ENCODE results near the gene PRDM16.

- TF ChIP-seq PATZ1 (CRISPR knock-in tag; IDR thresholded peaks at IDR 0.05; ENCODE audit: borderline replicate concordance) = no peak
- no peak for TF ChIP-seq CSDC2 (CRISPR knock-in tag; IDR thresholded peaks at IDR 0.05)
- TF ChIP-seq, protein P1, sequence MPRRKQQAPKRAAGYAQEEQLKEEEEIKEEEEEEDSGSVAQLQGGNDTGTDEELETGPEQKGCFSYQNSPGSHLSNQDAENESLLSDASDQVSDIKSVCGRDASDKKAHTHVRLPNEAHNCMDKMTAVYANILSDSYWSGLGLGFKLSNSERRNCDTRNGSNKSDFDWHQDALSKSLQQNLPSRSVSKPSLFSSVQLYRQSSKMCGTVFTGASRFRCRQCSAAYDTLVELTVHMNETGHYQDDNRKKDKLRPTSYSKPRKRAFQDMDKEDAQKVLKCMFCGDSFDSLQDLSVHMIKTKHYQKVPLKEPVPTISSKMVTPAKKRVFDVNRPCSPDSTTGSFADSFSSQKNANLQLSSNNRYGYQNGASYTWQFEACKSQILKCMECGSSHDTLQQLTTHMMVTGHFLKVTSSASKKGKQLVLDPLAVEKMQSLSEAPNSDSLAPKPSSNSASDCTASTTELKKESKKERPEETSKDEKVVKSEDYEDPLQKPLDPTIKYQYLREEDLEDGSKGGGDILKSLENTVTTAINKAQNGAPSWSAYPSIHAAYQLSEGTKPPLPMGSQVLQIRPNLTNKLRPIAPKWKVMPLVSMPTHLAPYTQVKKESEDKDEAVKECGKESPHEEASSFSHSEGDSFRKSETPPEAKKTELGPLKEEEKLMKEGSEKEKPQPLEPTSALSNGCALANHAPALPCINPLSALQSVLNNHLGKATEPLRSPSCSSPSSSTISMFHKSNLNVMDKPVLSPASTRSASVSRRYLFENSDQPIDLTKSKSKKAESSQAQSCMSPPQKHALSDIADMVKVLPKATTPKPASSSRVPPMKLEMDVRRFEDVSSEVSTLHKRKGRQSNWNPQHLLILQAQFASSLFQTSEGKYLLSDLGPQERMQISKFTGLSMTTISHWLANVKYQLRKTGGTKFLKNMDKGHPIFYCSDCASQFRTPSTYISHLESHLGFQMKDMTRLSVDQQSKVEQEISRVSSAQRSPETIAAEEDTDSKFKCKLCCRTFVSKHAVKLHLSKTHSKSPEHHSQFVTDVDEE (CRISPR knock-in tag; IDR thresholded peaks at IDR 0.05) = no peak
- TF ChIP-seq ZNF70 (CRISPR knock-in tag; IDR thresholded peaks at IDR 0.05) = no peak
- no peak for TF ChIP-seq ZC3H10 (CRISPR knock-in tag; IDR thresholded peaks at IDR 0.05)
- no peak for TF ChIP-seq TCF4 (CRISPR knock-in tag; IDR thresholded peaks at IDR 0.05; ENCODE audit: borderline replicate concordance)
- no peak for TF ChIP-seq SNAI2 (CRISPR knock-in tag; IDR thresholded peaks at IDR 0.05)
- no peak for TF ChIP-seq ARNTL (CRISPR knock-in tag; IDR thresholded peaks at IDR 0.05; ENCODE audit: borderline replicate concordance, low read depth)
Measured at GRCh38 chr1:3287656-3288160, 218.7 kb downstream of the PRDM16 start.
